AG04449 (cell line): Measurements from ENCODE around the gene AURKB.

Source experiments
- CTCF ChIA-PET: fragments of 350-600 bp; formaldehyde crosslinking; extraction: SDS; loops from one replicate; lab custom pipeline; 2021; ENCODE audit warnings: antibody characterized with exemption; lab: Yijun Ruan, JAX
- POLR2A ChIA-PET: fragments of 400-600, 350-600 bp; formaldehyde crosslinking; extraction: SDS; loops from one replicate; lab custom pipeline; 2020; ENCODE audit warnings: antibody characterized with exemption, inconsistent platforms; lab: Yijun Ruan, JAX
- DNase-seq: peaks from one replicate; pipeline ENCODE4 v3.0.0-alpha.2; 2010; ENCODE audit warnings: low read depth, low spot score
- H3K4me3 ChIP-seq: 2 replicates; pipeline ENCODE4 v1.5.1; 2011; ENCODE audit warnings: low read depth, mild to moderate bottlenecking, control low read depth, low read length
- TF ChIP-seq, protein P1 (sequence below): IDR thresholded peaks from one replicate; pipeline ENCODE4 v1.5.1; 2011; ENCODE audit warnings: mild to moderate bottlenecking, moderate library complexity, low read length, control low read depth, inconsistent platforms; ENCODE audit not compliant: insufficient read depth; ENCODE audit errors: missing control alignments

Gene AURKB

DNA sequence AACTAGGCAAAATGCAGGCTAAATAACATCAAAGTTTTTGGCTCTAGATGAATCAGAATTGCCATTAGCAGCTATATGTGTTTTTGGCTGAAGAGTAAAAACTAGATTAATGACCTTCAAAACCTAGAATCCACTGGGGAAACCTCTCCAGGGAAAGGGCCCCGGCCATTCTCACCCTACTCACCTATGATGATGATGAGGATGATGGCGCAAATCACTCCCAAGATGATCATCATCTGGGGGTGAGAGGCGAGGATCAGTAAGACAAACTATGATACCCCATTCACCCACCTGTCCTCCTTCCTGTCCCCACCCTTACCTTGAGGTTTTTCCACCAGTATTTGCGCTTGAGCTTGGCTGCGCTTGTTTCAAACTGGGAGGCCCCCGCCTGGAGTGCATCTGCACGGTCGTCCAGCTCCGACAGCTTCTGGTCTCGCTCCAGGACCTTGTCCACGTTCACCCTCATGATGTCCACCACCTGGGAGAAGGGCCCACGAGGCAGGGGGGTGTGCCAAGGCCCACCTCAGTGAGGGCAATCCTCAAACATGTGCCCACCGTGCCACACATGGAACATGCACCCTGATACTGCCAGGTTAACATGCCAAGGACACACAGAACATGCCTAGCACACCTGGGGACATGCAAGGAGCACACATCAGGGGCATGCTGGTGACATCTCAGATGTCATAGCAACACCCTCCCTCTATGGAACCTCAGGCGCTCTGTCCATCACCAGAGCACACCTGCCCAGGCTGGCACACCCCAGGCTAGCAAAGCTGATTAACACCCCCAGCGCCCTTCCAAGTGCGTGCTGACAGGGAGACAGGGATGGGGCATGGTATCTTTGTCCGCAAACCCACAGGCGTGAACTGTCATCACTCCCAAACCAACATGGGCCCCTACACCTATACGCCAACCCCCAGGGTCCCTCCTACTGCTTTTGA lies 48.8 kb downstream of the AURKB start:
- CTCF ChIA-PET, result interaction anchor here (0.7 to 8.6 kb wide), 12 partner anchors 15 to 101 kb away, joined by 3 to 41 read pairs (median 7); partner anchors contain the start of genes ALOXE3 and HES7
- TF ChIP-seq, protein P1, sequence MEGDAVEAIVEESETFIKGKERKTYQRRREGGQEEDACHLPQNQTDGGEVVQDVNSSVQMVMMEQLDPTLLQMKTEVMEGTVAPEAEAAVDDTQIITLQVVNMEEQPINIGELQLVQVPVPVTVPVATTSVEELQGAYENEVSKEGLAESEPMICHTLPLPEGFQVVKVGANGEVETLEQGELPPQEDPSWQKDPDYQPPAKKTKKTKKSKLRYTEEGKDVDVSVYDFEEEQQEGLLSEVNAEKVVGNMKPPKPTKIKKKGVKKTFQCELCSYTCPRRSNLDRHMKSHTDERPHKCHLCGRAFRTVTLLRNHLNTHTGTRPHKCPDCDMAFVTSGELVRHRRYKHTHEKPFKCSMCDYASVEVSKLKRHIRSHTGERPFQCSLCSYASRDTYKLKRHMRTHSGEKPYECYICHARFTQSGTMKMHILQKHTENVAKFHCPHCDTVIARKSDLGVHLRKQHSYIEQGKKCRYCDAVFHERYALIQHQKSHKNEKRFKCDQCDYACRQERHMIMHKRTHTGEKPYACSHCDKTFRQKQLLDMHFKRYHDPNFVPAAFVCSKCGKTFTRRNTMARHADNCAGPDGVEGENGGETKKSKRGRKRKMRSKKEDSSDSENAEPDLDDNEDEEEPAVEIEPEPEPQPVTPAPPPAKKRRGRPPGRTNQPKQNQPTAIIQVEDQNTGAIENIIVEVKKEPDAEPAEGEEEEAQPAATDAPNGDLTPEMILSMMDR, result no peak
- H3K4me3 ChIP-seq, result peak overlapping the region; percentile 92
- POLR2A ChIA-PET, result interaction anchor here (1.3 kb wide), 1 partner anchor 12 kb away, joined by 5 read pairs; no protein-coding TSS in a partner anchor
- no peak for DNase-seq

DNA sequence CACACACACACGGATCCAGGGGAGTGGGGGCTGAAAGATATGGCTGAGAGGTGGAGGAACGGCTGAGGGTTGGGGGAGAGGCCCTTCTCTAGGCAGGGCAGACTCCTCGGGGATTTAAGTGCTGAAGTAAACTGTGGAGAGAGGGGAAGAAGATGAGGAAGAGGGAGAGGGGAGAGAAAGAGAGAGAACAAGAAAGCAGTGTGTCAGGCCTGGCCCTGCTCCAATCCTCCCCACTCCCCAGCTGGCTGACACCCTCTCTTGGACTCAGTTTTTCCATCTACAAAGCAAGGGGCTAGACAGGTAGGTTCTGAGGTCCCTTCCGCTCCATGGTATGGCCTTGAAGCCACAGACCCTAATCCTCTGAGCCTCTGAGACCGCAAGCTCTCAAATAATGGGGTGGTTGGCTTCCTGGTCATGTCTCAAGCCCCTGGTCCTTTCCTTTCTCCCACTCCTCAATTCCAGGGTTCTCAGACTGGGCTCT lies 49.6 kb downstream of the AURKB start:
- TF ChIP-seq, protein P1, result no peak
- POLR2A ChIA-PET, result interaction anchor here (1.3 kb wide), 1 partner anchor 13 kb away, joined by 5 read pairs; no protein-coding TSS in a partner anchor
- no peak for DNase-seq
- CTCF ChIA-PET, result interaction anchor here (0.7 to 8.6 kb wide), 12 partner anchors 9 to 100 kb away, joined by 3 to 41 read pairs (median 8); partner anchors contain the start of genes ALOXE3, HES7 and PER1
- peak overlapping the region; percentile 2; the same call in 1 of the 2 replicates for H3K4me3 ChIP-seq

DNA sequence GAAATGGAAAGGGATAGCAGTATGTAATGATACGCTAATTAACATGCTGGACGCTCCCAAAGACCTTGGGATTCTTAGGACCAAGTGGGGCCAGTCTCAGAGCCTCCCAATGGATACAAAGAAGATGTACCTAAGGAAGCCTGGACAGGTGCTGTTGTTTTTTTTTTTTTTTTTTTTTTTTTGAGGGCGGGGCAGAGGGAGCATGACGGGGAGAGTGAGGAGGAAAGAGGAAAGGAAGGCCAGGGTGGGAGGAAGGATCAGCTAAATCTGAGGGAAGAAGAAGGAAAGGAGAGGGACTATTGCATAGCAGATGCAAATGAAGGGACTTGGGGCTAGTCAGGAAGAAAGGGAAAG lies 50.2 kb downstream of the AURKB start:
- TF ChIP-seq, protein P1, result no peak
- no peak overlapping the region for H3K4me3 ChIP-seq
- ChIA-PET POLR2A (interaction anchor here (1.1 to 1.3 kb wide), 2 partner anchors 9 to 13 kb away, joined by 4 to 5 read pairs; no protein-coding TSS in a partner anchor), CTCF (interaction anchor here (1.7 to 8.6 kb wide), 9 partner anchors 9 to 100 kb away, joined by 5 to 41 read pairs (median 25); partner anchors contain the start of genes ALOXE3, HES7 and PER1)
- no peak for DNase-seq

DNA sequence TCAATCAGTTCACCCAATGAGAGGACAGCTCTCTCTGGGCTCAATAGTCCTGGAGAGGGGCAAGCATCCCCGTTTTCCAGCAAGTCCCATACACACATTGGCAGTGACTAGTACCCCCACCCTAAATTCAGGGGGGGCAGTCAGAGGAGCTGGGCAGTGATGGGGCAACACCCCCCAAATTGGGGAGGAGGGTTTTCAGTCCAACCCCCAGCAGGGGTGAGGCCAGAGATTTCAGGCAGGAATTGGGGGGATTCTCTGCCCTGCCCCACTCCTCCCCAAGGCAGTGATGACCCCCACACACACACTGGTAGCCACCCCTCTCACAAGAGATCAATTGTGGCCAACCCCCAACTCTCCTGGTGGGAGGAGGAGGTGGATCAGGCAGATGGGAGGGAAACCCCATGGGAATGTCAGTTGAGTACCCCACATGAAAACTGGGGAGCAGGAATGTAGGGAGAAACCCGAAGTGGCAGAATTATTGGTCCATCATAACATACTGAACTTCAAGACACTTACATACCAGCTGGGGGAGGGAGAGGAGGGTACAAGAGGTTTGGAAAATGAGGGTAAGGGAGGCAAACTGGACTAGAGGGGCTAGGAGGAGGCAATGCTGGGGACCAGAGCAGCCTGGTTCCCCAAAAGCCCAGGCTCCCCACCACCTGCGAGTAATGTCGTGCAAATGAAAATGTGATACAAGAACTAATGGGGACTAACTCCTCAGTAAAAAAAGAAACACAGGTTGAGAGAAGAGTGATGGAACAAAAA lies 50.7 kb downstream of the AURKB start:
- no peak for DNase-seq
- TF ChIP-seq, protein P1, result no peak
- CTCF ChIA-PET, result interaction anchor here (0.7 to 8.6 kb wide), 16 partner anchors 8 to 314 kb away, joined by 3 to 41 read pairs (median 9); partner anchors contain the start of genes ALOXE3, AURKB, HES7 and PER1
- no peak overlapping the region for H3K4me3 ChIP-seq
- POLR2A ChIA-PET, result interaction anchor here (1.1 to 1.6 kb wide), 3 partner anchors 8 to 14 kb away, joined by 4 to 5 read pairs (median 4); no protein-coding TSS in a partner anchor

DNA sequence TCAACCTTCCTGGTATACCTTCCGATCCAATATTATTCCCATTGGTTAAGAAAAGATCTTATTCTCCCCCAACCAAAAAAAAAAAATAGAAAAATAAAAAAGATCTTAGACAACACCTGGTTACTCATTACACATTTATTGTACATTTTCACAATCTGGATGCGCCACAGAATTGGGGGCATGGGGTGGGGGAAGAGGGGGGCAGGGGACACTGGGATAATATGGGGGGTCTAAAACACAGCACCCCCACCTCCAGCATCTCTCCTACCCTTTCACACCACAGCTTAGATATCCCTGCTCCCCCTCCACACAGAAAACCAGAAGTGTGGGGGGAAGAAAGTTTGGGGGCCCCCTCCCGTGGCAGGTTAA lies 51.4 kb downstream of the AURKB start:
- H3K4me3 ChIP-seq, result no peak overlapping the region
- TF ChIP-seq, protein P1, result no peak
- POLR2A ChIA-PET, result interaction anchor here (1.1 to 1.6 kb wide), 2 partner anchors 8 to 14 kb away, joined by 4 read pairs; no protein-coding TSS in a partner anchor
- no peak for DNase-seq
- CTCF ChIA-PET, result interaction anchor here (0.7 to 8.6 kb wide), 20 partner anchors 9 to 314 kb away, joined by 3 to 41 read pairs (median 8); partner anchors contain the start of genes ALOXE3, AURKB and HES7
